ENCODE measurements around the gene RGS7BP.

GRCh38 chr5:64629841-64630240 is 124.0 kb downstream of the RGS7BP start:
- TF ChIP-seq PRDM15 (CRISPR knock-in tag; IDR thresholded peaks at IDR 0.05), result no peak
- no peak for TF ChIP-seq CTCF (IDR thresholded peaks at IDR 0.05)
- no peak for TF ChIP-seq ELF4 (CRISPR knock-in tag; IDR thresholded peaks at IDR 0.05; ENCODE audit: low read depth)
- TF ChIP-seq ATF6 (CRISPR knock-in tag; IDR thresholded peaks at IDR 0.05), result no peak
- TF ChIP-seq ATF1 (CRISPR knock-in tag; IDR thresholded peaks at IDR 0.05), result no peak
- no peak for TF ChIP-seq ETV6 (CRISPR knock-in tag; IDR thresholded peaks at IDR 0.05)
- no peak for TF ChIP-seq E2F4 (CRISPR knock-in tag; IDR thresholded peaks at IDR 0.05; ENCODE audit: borderline replicate concordance, low read depth)
- no peak for TF ChIP-seq ZNF263 (CRISPR knock-in tag; IDR thresholded peaks at IDR 0.05; ENCODE audit: low read depth)
- TF ChIP-seq NR2C2 (CRISPR knock-in tag; IDR thresholded peaks at IDR 0.05), result no peak
- TF ChIP-seq IRF1 (CRISPR knock-in tag; IDR thresholded peaks at IDR 0.05), result no peak

All from WTC11 (cell line).